GM10248 (cell line): ENCODE results near the gene FAM170B.

ENCODE experiments used
- CTCF ChIA-PET: fragments of 300-600 bp; sonication (Branson Sonifier 250); formaldehyde crosslinking; extraction: SDS; loops from one replicate; lab custom pipeline; 2021; ENCODE audit warnings: antibody characterized with exemption; lab: Yijun Ruan, JAX
- POLR2A ChIA-PET: fragments of 350-650 bp; sonication (Branson Sonifier 250); formaldehyde crosslinking; extraction: SDS; loops from one replicate; lab custom pipeline; 2020; ENCODE audit warnings: antibody characterized with exemption; lab: Yijun Ruan, JAX
- DNase-seq: peaks from one replicate; pipeline ENCODE4 v3.0.0; 2012; ENCODE audit errors: extremely low spot score
- CTCF ChIP-seq: IDR thresholded peaks from 2 replicates; pipeline ENCODE4 v1.5.1; 2012; ENCODE audit warnings: mild to moderate bottlenecking, low read depth; ENCODE audit errors: extremely low read depth, missing control alignments, control extremely low read depth

The FAM170B gene

GRCh38 chr10:49133706-49134248 is at the start of gene FAM170B:
FAM170B (minus strand) TSS chr10:49134021; CDS start chr10:49133918, 103 bp downstream.
- DNase-seq: no peak
- ChIA-PET CTCF (interaction anchor here (1.5 kb wide), 1 partner anchor 31 kb away, joined by 4 read pairs; no protein-coding TSS in a partner anchor), POLR2A (no interaction called here)
- no peak for TF ChIP-seq CTCF

- POLR2A ChIA-PET: no interaction called here
- no peak for TF ChIP-seq CTCF
- CTCF ChIA-PET: interaction anchor here (1.6 kb wide), 2 partner anchors 11 to 19 kb away, joined by 4 read pairs; no protein-coding TSS in a partner anchor
- DNase-seq: no peak
Measured at GRCh38 chr10:49182776-49183175, 49.0 kb upstream of the FAM170B start.

- no peak for TF ChIP-seq CTCF
- CTCF ChIA-PET: no interaction called here
- no peak for DNase-seq
- POLR2A ChIA-PET: no interaction called here
Measured at GRCh38 chr10:49180444-49180860, 46.6 kb upstream of the FAM170B start.

GRCh38 chr10:49179699-49180443 is 46.0 kb upstream of the FAM170B start:
- no peak for TF ChIP-seq CTCF
- POLR2A ChIA-PET: interaction anchor here (2.0 kb wide), 1 partner anchor 10 kb away, joined by 7 read pairs; no protein-coding TSS in a partner anchor
- CTCF ChIA-PET: interaction anchor here (2.6 to 3.3 kb wide), 2 partner anchors 10 to 16 kb away, joined by 12 to 17 read pairs; no protein-coding TSS in a partner anchor
- no peak for DNase-seq

GRCh38 chr10:49178489-49179471 is 45.0 kb upstream of the FAM170B start:
- POLR2A ChIA-PET: interaction anchor here (0.6 to 2.0 kb wide), 2 partner anchors 12 to 26 kb away, joined by 4 to 7 read pairs; no protein-coding TSS in a partner anchor
- CTCF ChIA-PET: interaction anchor here (2.6 to 3.3 kb wide), 2 partner anchors 11 to 15 kb away, joined by 12 to 17 read pairs; no protein-coding TSS in a partner anchor
- no peak for TF ChIP-seq CTCF
- DNase-seq: no peak
